ENCODE data around the gene STARD8.

DNA sequence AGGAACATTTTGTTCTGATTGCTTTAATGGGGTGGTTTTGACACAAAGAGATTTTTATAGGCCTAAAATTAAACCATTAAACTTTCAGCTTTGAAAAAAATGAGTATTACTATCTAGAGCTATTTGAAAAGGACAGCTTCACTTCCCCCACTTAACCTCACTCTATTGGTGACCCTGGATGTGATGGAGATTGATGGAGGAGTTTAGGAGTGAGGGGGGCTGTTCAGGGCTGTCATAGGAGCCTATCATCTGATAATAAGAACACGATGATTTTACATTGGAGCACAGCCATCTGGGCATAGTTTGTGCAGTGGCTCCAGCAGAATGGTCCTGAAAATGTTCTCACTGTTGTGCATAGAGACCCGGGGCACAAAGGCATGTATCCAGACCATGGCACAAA, 110.3 kb downstream of the STARD8 start:
- TF ChIP-seq, protein P1, sequence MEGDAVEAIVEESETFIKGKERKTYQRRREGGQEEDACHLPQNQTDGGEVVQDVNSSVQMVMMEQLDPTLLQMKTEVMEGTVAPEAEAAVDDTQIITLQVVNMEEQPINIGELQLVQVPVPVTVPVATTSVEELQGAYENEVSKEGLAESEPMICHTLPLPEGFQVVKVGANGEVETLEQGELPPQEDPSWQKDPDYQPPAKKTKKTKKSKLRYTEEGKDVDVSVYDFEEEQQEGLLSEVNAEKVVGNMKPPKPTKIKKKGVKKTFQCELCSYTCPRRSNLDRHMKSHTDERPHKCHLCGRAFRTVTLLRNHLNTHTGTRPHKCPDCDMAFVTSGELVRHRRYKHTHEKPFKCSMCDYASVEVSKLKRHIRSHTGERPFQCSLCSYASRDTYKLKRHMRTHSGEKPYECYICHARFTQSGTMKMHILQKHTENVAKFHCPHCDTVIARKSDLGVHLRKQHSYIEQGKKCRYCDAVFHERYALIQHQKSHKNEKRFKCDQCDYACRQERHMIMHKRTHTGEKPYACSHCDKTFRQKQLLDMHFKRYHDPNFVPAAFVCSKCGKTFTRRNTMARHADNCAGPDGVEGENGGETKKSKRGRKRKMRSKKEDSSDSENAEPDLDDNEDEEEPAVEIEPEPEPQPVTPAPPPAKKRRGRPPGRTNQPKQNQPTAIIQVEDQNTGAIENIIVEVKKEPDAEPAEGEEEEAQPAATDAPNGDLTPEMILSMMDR (IDR thresholded peaks at IDR 0.05 in 8 of 11, conservative IDR thresholded peaks at IDR 0.05 in 3 of 11): no peak
- no peak for TF ChIP-seq POLR2A (IDR thresholded peaks at IDR 0.05)
- no peak for TF ChIP-seq POLR2AphosphoS5 (IDR thresholded peaks at IDR 0.05)
